ENCODE results near the gene BDNF. TPM values are rescaled to one million over a fixed set of nuclear protein-coding genes. Genes with fewer than 3 reads are reported as not detected.

Gene BDNF
- total and polyA plus RNA-seq, 2 of the 8 experiments (the other 6 are each of a cell fraction or from before 2014, with no cell fraction given) = 2.4 to 5.4 TPM

DNA sequence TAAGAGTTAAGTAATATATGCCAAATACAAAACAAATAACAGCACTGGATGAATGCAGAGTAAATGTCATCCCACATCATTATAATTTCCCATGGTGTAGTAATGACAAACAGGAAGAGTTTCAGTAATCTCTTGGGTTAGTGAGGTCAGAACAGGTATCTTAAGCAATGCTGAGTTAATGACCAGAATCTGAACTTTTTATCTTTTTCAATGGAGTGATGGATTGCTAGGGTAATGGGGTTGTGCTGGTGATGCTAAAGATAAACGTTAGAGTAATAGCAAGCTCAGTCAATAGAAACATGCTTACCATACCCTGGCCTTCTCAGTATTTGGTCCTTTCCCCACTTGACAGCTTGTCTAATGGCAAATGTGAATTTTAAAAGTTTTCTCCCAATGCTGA lies 11.5 kb upstream of the BDNF start (continued):
- no peak for TF ChIP-seq BCL11A (IDR thresholded peaks at IDR 0.05; ENCODE audit: low read depth in 2 of 2, low read length in 2 of 2)
